K562 (cell line): Measurements from ENCODE around the gene ADGRL3. TPM values are rescaled to one million over a fixed set of nuclear protein-coding genes. Genes with fewer than 3 reads are reported as not detected.

Experiments used
- ATAC-seq: fragments of 200-7000 bp; cut with Tn5 transposase; 3 replicates; pipeline ENCODE4 v1.9.1; 2020; ENCODE audit warnings: moderate library complexity
- BruUV-seq: library from RNA; stranded (reverse); fragments of 400-500 nt; replicated peaks from 2 replicates; lab custom pipeline; 2021; lab: Mats Ljungman, UMichigan
- CTCF ChIA-PET: fragments of 300-600 bp; formaldehyde crosslinking; extraction: SDS; loops from one replicate; lab custom pipeline; 2021; ENCODE audit warnings: low intra/inter-chr PET ratio; lab: Yijun Ruan, JAX
- POLR2A ChIA-PET: fragments of 300-600, 350-650 bp; sonication (Branson Sonifier 250); formaldehyde crosslinking; extraction: SDS; loops from one replicate; lab custom pipeline; 2021; ENCODE audit warnings: antibody characterized with exemption, inconsistent platforms; lab: Yijun Ruan, JAX
- DNase-seq, 4 experiments: peaks; one replicate each; pipeline versions ENCODE4 v3.0.0 to v3.0.0-alpha.2; 2011 to 2018; ENCODE audit warnings: low spot score in 3 of 4, mixed read lengths in 3 of 4; ENCODE audit errors: extremely low read depth in 1 of 4
- FAIRE-seq: peaks from 2 replicates; lab custom pipeline; 2011; peaks lifted over from hg19 to GRCh38; lab: Jason Lieb, UNC
- H2AFZ ChIP-seq: 2 replicates; pipeline ENCODE4 v1.6.0; 2011; ENCODE audit warnings: low read depth, low read length, control low read depth, inconsistent platforms
- H3K27ac ChIP-seq: fragments of 200-600 bp; 3 replicates; pipeline ENCODE4 v1.8.0; 2011; ENCODE audit warnings: low read depth, mild to moderate bottlenecking, control low read depth, inconsistent platforms, low read length, moderate library complexity, mixed read lengths; ENCODE audit errors: extremely low read depth
- H3K27me3 ChIP-seq, 2 experiments: fragments of 300-600 bp in 1 of 2; 2 replicates in 1 of 2; 3 replicates in 1 of 2; pipeline versions ENCODE4 v1.6.0 to v1.8.0; 2011; ENCODE audit warnings: inconsistent platforms in 2 of 2, low read length in 2 of 2, mild to moderate bottlenecking in 1 of 2, mixed read lengths in 1 of 2, moderate library complexity in 1 of 2; ENCODE audit not compliant: control insufficient read depth in 2 of 2, insufficient read depth in 2 of 2
- H3K36me3 ChIP-seq: fragments of 300-600 bp; 3 replicates; pipeline ENCODE4 v1.8.0; 2011; ENCODE audit warnings: mild to moderate bottlenecking, low read length, inconsistent platforms; ENCODE audit not compliant: control insufficient read depth, insufficient read depth
- H3K4me1 ChIP-seq, 2 experiments: fragments of 200-600 bp in 1 of 2; replicated peaks in 1 of 2; 2 replicates in 1 of 2; 3 replicates in 1 of 2; pipeline versions ENCODE4 v1.5.1 to v1.8.0; 2011; ENCODE audit warnings: inconsistent platforms in 2 of 2, low read length in 2 of 2, mild to moderate bottlenecking in 1 of 2, mixed read lengths in 1 of 2, moderate library complexity in 1 of 2; ENCODE audit not compliant: control insufficient read depth in 2 of 2, insufficient read depth in 2 of 2
- H3K4me2 ChIP-seq: 2 replicates; pipeline ENCODE4 v1.6.1; 2011; ENCODE audit warnings: low read length, control low read depth, inconsistent platforms, mixed read lengths; ENCODE audit not compliant: insufficient read depth
- H3K4me3 ChIP-seq: fragments of 200-600 bp; sonication (generic), shearing (Covaris generic); 2 replicates; pipeline ENCODE4 v1.5.1; 2016; ENCODE audit warnings: control low read depth, inconsistent platforms
- H3K79me2 ChIP-seq: fragments of 200-600 bp; 3 replicates; pipeline ENCODE4 v1.8.0; 2011; ENCODE audit warnings: low read length, inconsistent platforms; ENCODE audit not compliant: control insufficient read depth, insufficient read depth
- H3K9ac ChIP-seq, 2 experiments: 2 replicates each; pipeline versions ENCODE4 v1.6.0 to v1.6.1; 2011; ENCODE audit warnings: low read depth in 2 of 2, low read length in 2 of 2, control low read depth in 1 of 2, inconsistent platforms in 1 of 2, mild to moderate bottlenecking in 1 of 2, mixed read lengths in 1 of 2; ENCODE audit not compliant: insufficient read depth in 1 of 2
- H3K9me1 ChIP-seq: one replicate; pipeline ENCODE4 v1.6.0; 2011; ENCODE audit warnings: inconsistent platforms, mild to moderate bottlenecking, low read length, moderate library complexity; ENCODE audit not compliant: control insufficient read depth, insufficient read depth
- H3K9me3 ChIP-seq: replicated peaks from 2 replicates; pipeline ENCODE4 v1.5.1; 2011; ENCODE audit warnings: low read depth, low read length, inconsistent platforms; ENCODE audit not compliant: control insufficient read depth, insufficient read depth
- H4K20me1 ChIP-seq: replicated peaks from 2 replicates; pipeline ENCODE4 v1.6.1; 2011; ENCODE audit warnings: low read length, inconsistent platforms, mixed read lengths; ENCODE audit not compliant: control insufficient read depth, insufficient read depth
- BRD4 ChIP-seq: fragments of 200-600 bp; sonication (generic); IDR thresholded peaks from 2 replicates; pipeline ENCODE4 v1.6.1; 2017; ENCODE audit warnings: inconsistent platforms
- HOXB6 ChIP-seq: fragments of 250-450 bp; sonication (Bioruptor Pico); IDR thresholded peaks from 2 replicates; pipeline ENCODE4 v1.5.1; 2022; ENCODE audit warnings: mild to moderate bottlenecking, borderline replicate concordance
- KLF13 ChIP-seq: fragments of 450-650 bp; IDR thresholded peaks from 2 replicates; pipeline ENCODE4 v1.6.1; 2016; ENCODE audit warnings: missing genetic modification characterization, low read depth, mild to moderate bottlenecking, missing compliant biosample characterization, moderate library complexity, borderline replicate concordance
- MTA3 ChIP-seq: fragments of 450-650 bp; formaldehyde crosslinking; IDR thresholded peaks from 2 replicates; pipeline ENCODE4 v1.6.1; 2017; ENCODE audit warnings: mild to moderate bottlenecking, borderline replicate concordance
- POLR2AphosphoS5 ChIP-seq: IDR thresholded peaks from 2 replicates; pipeline ENCODE4 v1.6.1; 2011; ENCODE audit warnings: mild to moderate bottlenecking, low read depth, low read length, moderate library complexity; ENCODE audit not compliant: control insufficient read depth, insufficient read depth
- RAD51 ChIP-seq: fragments of 450-650 bp; IDR thresholded peaks from 2 replicates; pipeline ENCODE4 v1.7.1; 2016; ENCODE audit warnings: low read depth, mild to moderate bottlenecking, borderline replicate concordance
- RBM25 ChIP-seq: fragments of 200-400 bp; formaldehyde crosslinking; IDR thresholded peaks from 2 replicates; pipeline ENCODE4 v1.6.1; 2018; ENCODE audit warnings: low read length, low read depth, moderate library complexity; ENCODE audit not compliant: severe bottlenecking
- SP1 ChIP-seq: sonication (generic); formaldehyde crosslinking; IDR thresholded peaks from 2 replicates; pipeline ENCODE4 v1.8.1; 2022; ENCODE audit warnings: mild to moderate bottlenecking, missing genetic modification reagents
- TAL1 ChIP-seq: fragments of 450-650 bp; IDR thresholded peaks from 2 replicates; pipeline ENCODE4 v1.6.1; 2016; ENCODE audit warnings: mild to moderate bottlenecking
- THRAP3 ChIP-seq: fragments of 450-650 bp; IDR thresholded peaks from 2 replicates; pipeline ENCODE4 v1.6.1; 2016; ENCODE audit warnings: mild to moderate bottlenecking, inconsistent platforms, borderline replicate concordance
- ZNF239 ChIP-seq: fragments of 250-450 bp; sonication (Bioruptor Pico); IDR thresholded peaks from 2 replicates; pipeline ENCODE4 v1.4.0; 2020; ENCODE audit warnings: mild to moderate bottlenecking
- ZNF24 ChIP-seq: fragments of 450-650 bp; IDR thresholded peaks from 2 replicates; pipeline ENCODE4 v1.6.1; 2016
- WGBS: fragments of 100-300 bp; shearing (Covaris generic); methylation state at CpG from one replicate; pipeline ENCODE4 v1.1.6; 2016; ENCODE audit warnings: low coverage, mixed read lengths; ENCODE audit not compliant: insufficient coverage; ENCODE audit errors: missing lambda C conversion rate; 5-methylcytosine and 5-hydroxymethylcytosine counted together
- in situ Hi-C: fragments of 300-500 bp; cut with MboI; formaldehyde crosslinking; loops from 4 replicates; pipeline ENCODE4 v1.15.0; 2018; ENCODE audit warnings: inconsistent platforms, mixed read lengths
- intact Hi-C: fragments of 100-400 bp; cut with micrococcal nuclease; formaldehyde crosslinking; loops from 2 replicates; pipeline ENCODE4 v1.14.2; 2022
- polyA plus RNA-seq, 8 experiments: library from polyadenylated mRNA; depleted of rRNA in 4 of 8; stranded (reverse) in 5 of 8; unstranded in 3 of 8; fragments of >200 nt; fragmentation: Nextera tagmentation in 2 of 8; fragmentation: Illumina TruSeq in 1 of 8; extraction: Ambion mirVana in 2 of 8; extraction: Trizol in 1 of 8; gene quantifications; 2 replicates each; pipeline versions ENCODE4 v1.2.1 to v1.2.3, GENCODE V29; 2011 to 2014; ENCODE audit warnings: inconsistent platforms in 1 of 8, missing spikeins in 1 of 8
- total RNA-seq, 7 experiments: library from RNA; depleted of rRNA in 6 of 7; stranded (reverse); fragments of >200 nt in 6 of 7; fragmentation: Illumina TruSeq in 2 of 7; extraction: Trizol in 2 of 7; gene quantifications; 2 replicates each; pipeline versions ENCODE4 v1.2.1 to v1.2.3, GENCODE V29; 2011 to 2021; ENCODE audit warnings: low replicate concordance in 1 of 7
- TF ChIP-seq, protein P1 (sequence below): fragments of 450-650 bp; IDR thresholded peaks from 2 replicates; pipeline ENCODE4 v1.6.1; 2016; ENCODE audit warnings: low read depth, mild to moderate bottlenecking, moderate library complexity
- TF ChIP-seq, protein P2 (sequence below): fragments of 450-650 bp; IDR thresholded peaks from 2 replicates; pipeline ENCODE4 v1.6.1; 2017; ENCODE audit warnings: antibody characterized with exemption, mild to moderate bottlenecking

Gene ADGRL3
- total and polyA plus RNA-seq, 9 of the 15 experiments (the other 6 are each of a cell fraction or from before 2014, with no cell fraction given), result 0.03 to 0.14 (median 0.04) TPM; not detected in 2

DNA sequence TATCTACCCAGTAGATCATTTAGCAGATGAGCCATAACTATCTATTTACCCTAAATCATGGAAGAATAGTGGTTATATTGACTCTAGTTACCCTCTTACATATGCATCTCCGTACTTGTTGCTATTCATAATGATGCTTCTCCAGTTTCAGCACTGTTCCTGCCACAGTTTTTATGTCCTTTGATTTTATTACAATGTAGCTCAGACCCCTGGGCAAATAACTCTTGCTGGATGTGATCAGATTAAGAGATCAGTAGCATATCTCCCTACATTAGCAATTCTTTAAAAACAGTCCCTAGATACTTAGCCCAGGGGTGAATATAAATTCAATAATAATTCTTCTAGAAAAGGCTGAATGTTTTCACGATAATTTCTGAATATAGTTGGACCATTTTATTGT is 696.5 kb downstream of the ADGRL3 start (continued):
- no peak for TF ChIP-seq TAL1
- TF ChIP-seq MTA3, result no peak
- TF ChIP-seq, all 486 proteins: peak for 0

DNA sequence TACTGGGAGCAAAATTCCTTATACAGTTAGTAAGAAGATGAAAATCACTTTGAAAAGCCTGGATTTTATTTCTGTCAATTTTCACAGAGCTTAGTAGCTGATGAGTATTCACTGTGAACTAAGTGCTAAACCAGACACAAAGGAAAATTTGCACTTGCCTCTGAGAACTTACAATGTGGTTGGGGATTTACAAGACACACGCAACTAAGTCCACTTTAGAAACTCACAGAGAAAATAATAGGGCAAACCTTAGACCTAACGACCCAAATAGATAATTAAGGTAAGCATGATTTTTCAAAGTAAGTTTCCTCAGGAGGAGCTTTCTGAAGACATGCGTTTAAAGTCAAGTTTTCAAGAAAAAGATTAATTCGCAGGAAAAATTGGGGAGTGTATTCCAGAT is 708.9 kb downstream of the ADGRL3 start:
- Histone ChIP-seq H3K79me2 (no peaks in the 10 kb centered on the region), H3K4me3 (no peak overlapping the region), H3K36me3 (no peaks in the 10 kb centered on the region), H2AFZ (no peak overlapping the region), H3K27me3 (no peaks in the 10 kb centered on the region), H3K9me3 (no peaks in the 10 kb centered on the region), H3K9ac (no peak overlapping the region), H3K4me1 (no peaks in the 10 kb centered on the region), H3K4me2 (no peak overlapping the region), H3K27ac (no peak overlapping the region), H3K9me1 (no peaks in the 10 kb centered on the region), H4K20me1 (no peaks in the 10 kb centered on the region)
- ChIA-PET POLR2A (no interaction called here), CTCF (no interaction called here)
- BruUV-seq, result no TSS peak
- intact Hi-C loops, result no loop called here
- no peak for ATAC-seq
- WGBS, result 2% methylated on average over 4 of the region's 4 CpGs
- no peak for DNase-seq
- no peak for FAIRE-seq
- in situ Hi-C loops, result no loop called here
- TF ChIP-seq HOXB6 (CRISPR knock-in tag), result no peak
- TF ChIP-seq RAD51, result no peak
- TF ChIP-seq SP1 (CRISPR knock-in tag), result no peak
- TF ChIP-seq RBM25, result no peak
- TF ChIP-seq ZNF239, result no peak
- TF ChIP-seq, protein P1, sequence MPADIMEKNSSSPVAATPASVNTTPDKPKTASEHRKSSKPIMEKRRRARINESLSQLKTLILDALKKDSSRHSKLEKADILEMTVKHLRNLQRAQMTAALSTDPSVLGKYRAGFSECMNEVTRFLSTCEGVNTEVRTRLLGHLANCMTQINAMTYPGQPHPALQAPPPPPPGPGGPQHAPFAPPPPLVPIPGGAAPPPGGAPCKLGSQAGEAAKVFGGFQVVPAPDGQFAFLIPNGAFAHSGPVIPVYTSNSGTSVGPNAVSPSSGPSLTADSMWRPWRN, result no peak
- no peak for TF ChIP-seq POLR2AphosphoS5
- no peak for TF ChIP-seq THRAP3
- TF ChIP-seq KLF13 (tag), result no peak
- no peak for TF ChIP-seq BRD4
- TF ChIP-seq, protein P2, sequence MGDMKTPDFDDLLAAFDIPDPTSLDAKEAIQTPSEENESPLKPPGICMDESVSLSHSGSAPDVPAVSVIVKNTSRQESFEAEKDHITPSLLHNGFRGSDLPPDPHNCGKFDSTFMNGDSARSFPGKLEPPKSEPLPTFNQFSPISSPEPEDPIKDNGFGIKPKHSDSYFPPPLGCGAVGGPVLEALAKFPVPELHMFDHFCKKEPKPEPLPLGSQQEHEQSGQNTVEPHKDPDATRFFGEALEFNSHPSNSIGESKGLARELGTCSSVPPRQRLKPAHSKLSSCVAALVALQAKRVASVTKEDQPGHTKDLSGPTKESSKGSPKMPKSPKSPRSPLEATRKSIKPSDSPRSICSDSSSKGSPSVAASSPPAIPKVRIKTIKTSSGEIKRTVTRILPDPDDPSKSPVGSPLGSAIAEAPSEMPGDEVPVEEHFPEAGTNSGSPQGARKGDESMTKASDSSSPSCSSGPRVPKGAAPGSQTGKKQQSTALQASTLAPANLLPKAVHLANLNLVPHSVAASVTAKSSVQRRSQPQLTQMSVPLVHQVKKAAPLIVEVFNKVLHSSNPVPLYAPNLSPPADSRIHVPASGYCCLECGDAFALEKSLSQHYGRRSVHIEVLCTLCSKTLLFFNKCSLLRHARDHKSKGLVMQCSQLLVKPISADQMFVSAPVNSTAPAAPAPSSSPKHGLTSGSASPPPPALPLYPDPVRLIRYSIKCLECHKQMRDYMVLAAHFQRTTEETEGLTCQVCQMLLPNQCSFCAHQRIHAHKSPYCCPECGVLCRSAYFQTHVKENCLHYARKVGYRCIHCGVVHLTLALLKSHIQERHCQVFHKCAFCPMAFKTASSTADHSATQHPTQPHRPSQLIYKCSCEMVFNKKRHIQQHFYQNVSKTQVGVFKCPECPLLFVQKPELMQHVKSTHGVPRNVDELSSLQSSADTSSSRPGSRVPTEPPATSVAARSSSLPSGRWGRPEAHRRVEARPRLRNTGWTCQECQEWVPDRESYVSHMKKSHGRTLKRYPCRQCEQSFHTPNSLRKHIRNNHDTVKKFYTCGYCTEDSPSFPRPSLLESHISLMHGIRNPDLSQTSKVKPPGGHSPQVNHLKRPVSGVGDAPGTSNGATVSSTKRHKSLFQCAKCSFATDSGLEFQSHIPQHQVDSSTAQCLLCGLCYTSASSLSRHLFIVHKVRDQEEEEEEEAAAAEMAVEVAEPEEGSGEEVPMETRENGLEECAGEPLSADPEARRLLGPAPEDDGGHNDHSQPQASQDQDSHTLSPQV, result no peak
- no peak for TF ChIP-seq ZNF24
